ENCODE data around the gene ALG10.
"Not testable (repeated sequence)": the region's sequence is repeated elsewhere in the genome, so short reads cannot be mapped to it uniquely, and the experiment has no call there.

ALG10 gene

GRCh38 chr12:34022079-34022830 is at the start of gene ALG10:
TSS of gene ALG10 (plus strand) at chr12:34022496. CDS start at chr12:34022600, 104 bp downstream.
- DNase-seq (ENCODE audit: low read depth) = peak; percentile 94

GRCh38 chr12:33972884-33973283 is 49.4 kb upstream of the ALG10 start:
- DNase-seq (ENCODE audit: low read depth) = not testable (repeated sequence)

GRCh38 chr12:33977887-33978286 is 44.4 kb upstream of the ALG10 start:
- DNase-seq (ENCODE audit: low read depth) = no peak

- DNase-seq (ENCODE audit: low read depth) = no peak
Observed at GRCh38 chr12:33988197-33988805, 34.0 kb upstream of the ALG10 start.

- no peak for DNase-seq (ENCODE audit: low read depth)
Observed at GRCh38 chr12:33988913-33989312, 33.4 kb upstream of the ALG10 start.

- no peak for DNase-seq (ENCODE audit: low read depth)
Observed at GRCh38 chr12:33994857-33995808, 27.2 kb upstream of the ALG10 start.

GRCh38 chr12:34008835-34009234 is 13.5 kb upstream of the ALG10 start:
- DNase-seq (ENCODE audit: low read depth) = not testable (repeated sequence)

GRCh38 chr12:34016361-34016760 is 5.9 kb upstream of the ALG10 start:
- DNase-seq (ENCODE audit: low read depth) = no peak

GRCh38 chr12:34021071-34021470 is 1.2 kb upstream of the ALG10 start:
- DNase-seq (ENCODE audit: low read depth) = no peak

- DNase-seq (ENCODE audit: low read depth) = not testable (repeated sequence)
Observed at GRCh38 chr12:34027661-34028060, 5.4 kb downstream of the ALG10 start.

GRCh38 chr12:34030591-34030990 is 8.3 kb downstream of the ALG10 start:
- no peak for DNase-seq (ENCODE audit: low read depth)

GRCh38 chr12:34033628-34034296 is 11.5 kb downstream of the ALG10 start:
- peak; percentile 3 for DNase-seq (ENCODE audit: low read depth)

- not testable (repeated sequence) for DNase-seq (ENCODE audit: low read depth)
Observed at GRCh38 chr12:34038357-34038756, 16.1 kb downstream of the ALG10 start.

- no peak for DNase-seq (ENCODE audit: low read depth)
Observed at GRCh38 chr12:34046570-34046969, 24.3 kb downstream of the ALG10 start.

- DNase-seq (ENCODE audit: low read depth) = not testable (repeated sequence)
Observed at GRCh38 chr12:34047855-34048254, 25.6 kb downstream of the ALG10 start.

GRCh38 chr12:34048714-34049113 is 26.4 kb downstream of the ALG10 start:
- no peak for DNase-seq (ENCODE audit: low read depth)

GRCh38 chr12:34051486-34051885 is 29.2 kb downstream of the ALG10 start:
- DNase-seq (ENCODE audit: low read depth) = no peak

- DNase-seq (ENCODE audit: low read depth) = no peak
Observed at GRCh38 chr12:34054938-34055337, 32.6 kb downstream of the ALG10 start.
